HG03469 (cell line): Measurements from ENCODE around the gene SLC37A1.

Experiments
- ATAC-seq: cut with Tn5 transposase; IDR thresholded peaks from one replicate; pipeline ENCODE4 v1.9.1; 2021; ENCODE audit warnings: mild to moderate bottlenecking, moderate library complexity, moderate number of reproducible peaks; ENCODE audit not compliant: unreplicated experiment

SLC37A1 gene

GRCh38 chr21:42542196-42542595, 28.5 kb downstream of the SLC37A1 start:
- no peak for ATAC-seq

- ATAC-seq: no peak
Observed at GRCh38 chr21:42542596-42542995, 28.9 kb downstream of the SLC37A1 start.

GRCh38 chr21:42543106-42543847, 29.6 kb downstream of the SLC37A1 start:
- ATAC-seq: no peak

DNA sequence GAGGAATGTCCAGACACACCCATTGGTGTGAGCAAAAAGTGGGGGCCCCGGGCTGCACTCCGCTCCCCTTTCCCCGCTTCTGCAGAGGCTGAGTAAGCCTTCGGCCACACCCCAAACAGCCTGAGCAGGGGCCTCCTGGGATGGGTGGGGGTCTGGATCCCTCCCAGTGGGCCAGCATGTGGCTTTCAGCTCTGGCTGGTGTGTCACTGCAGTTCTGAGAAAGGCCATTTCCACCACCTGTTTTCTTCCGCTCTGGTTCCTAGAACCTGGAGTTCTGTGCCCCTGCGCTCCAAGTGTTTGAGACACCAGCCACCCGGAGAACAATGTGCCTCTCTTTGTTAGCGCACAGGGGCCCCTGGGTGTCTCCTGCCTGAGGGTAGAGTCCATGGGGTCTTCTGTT, 30.9 kb downstream of the SLC37A1 start:
- ATAC-seq: no peak

GRCh38 chr21:42545317-42545716, 31.7 kb downstream of the SLC37A1 start:
- no peak for ATAC-seq

- no peak for ATAC-seq
Observed at GRCh38 chr21:42545745-42546144, 32.1 kb downstream of the SLC37A1 start.

DNA sequence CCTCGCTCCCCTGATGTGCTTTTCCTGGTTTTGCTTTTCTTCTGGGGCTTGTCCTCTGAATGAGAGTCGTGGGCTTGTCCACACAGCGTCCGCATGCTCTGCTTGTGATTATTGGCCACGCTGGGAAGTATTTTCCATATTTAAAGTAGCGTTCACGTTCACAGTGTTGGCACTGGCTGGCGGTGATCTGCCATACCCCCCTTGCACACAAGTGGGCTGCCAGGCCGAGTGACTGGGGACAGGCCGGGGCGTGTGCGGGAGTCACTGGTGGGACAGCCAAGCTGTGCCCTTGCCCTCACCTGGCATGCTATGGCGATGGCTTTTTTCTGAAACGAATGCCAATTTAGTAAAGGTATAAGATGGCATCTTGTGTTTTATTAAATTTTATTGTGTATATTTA, 32.8 kb downstream of the SLC37A1 start:
- no peak for ATAC-seq

- ATAC-seq: no peak
Observed at GRCh38 chr21:42547001-42547905, 33.6 kb downstream of the SLC37A1 start.

DNA sequence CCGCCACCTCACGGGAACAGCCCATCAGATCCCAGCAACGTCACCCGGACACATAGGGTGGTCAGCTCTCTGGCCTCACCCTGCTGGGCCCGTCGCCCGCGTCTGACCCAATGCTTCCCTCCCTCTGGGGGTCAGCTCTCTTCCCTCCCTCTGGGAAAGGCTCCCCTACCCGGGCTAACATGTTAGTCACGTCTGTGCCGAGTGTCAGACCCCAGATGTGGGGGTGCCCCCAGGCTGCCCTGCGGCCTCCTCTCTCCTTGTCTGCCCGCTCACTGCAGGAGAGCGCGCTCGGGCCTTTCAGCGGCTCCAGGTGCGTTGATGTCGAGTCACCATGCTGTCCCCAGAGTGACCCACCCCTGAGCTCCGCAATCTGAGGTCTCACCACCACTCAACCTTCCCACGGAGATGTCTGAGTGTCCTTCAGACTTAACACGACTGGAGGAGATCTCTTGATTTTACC, 34.3 kb downstream of the SLC37A1 start:
- ATAC-seq: no peak

GRCh38 chr21:42548687-42549406, 35.2 kb downstream of the SLC37A1 start:
- ATAC-seq: no peak

- ATAC-seq: no peak
Observed at GRCh38 chr21:42550817-42551216, 37.2 kb downstream of the SLC37A1 start.

- ATAC-seq: no peak
Observed at GRCh38 chr21:42552407-42553336, 39.0 kb downstream of the SLC37A1 start.

GRCh38 chr21:42553435-42553834, 39.8 kb downstream of the SLC37A1 start:
- no peak for ATAC-seq

DNA sequence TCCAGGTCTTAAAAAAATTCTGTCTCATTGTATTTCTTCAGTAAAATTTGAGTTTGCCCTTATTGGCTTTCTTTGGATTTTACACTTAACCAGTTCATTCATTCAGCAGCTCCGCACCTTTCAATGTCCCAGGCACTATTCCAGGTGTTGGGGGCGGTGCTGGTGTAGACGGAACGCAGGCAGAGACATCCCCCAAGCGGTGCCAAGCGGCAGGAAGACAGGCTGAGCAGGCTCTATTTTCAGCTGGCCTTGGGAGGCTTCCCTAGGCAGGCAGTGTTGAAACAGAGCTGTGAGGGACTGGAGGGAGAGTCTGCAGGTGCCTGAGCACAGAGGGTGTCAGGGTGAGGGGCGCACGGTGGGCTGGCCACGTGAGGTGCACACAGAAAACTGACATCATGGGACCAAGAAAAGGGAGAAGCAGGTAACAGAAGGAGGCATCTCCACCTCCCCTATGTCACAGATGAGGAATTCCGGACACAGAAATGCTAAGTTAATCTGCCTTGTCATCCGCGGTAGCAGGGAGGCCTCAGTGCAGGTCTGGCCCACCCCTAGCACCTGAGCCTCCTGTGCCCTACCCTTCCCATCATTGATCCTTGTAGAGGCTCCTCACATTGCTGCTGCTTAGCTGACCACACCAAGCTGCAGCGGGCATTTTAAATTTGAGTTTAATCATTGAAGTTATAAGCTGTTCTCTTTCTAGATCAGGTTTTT, 40.8 kb downstream of the SLC37A1 start:
- no peak for ATAC-seq

- no peak for ATAC-seq
Observed at GRCh38 chr21:42555756-42556438, 42.2 kb downstream of the SLC37A1 start.

GRCh38 chr21:42556476-42556875, 42.8 kb downstream of the SLC37A1 start:
- ATAC-seq: no peak

- no peak for ATAC-seq
Observed at GRCh38 chr21:42556960-42557359, 43.3 kb downstream of the SLC37A1 start.

GRCh38 chr21:42557420-42557819, 43.8 kb downstream of the SLC37A1 start:
- ATAC-seq: no peak

GRCh38 chr21:42558368-42558767, 44.7 kb downstream of the SLC37A1 start:
- ATAC-seq: no peak
